Right lung (tissue), 5 donors: ENCODE measurements around the gene LRRC4C. TPM values are rescaled to one million over a fixed set of nuclear protein-coding genes. Genes with fewer than 3 reads are reported as not detected.

ENCODE experiments used
- DNase-seq, 2 donors: peaks; one replicate each; pipeline ENCODE4 v3.0.0-alpha.2; 2013
- polyA plus RNA-seq, 5 donors: library from polyadenylated mRNA; unstranded; fragments of 120-200 nt; gene quantifications; one replicate each; pipeline versions ENCODE4 v1.2.1 to v1.2.3, GENCODE V29; 2013; ENCODE audit warnings: inconsistent platforms in 1 of 5, low replicate concordance in 1 of 5; ENCODE audit not compliant: insufficient read length in 5 of 5, insufficient read depth in 1 of 5

The LRRC4C gene
- polyA plus RNA-seq, 5 donors: 3.1 to 5.9 (median 4.8) TPM

- no peak for DNase-seq
These were observed 203.4 kb downstream of the LRRC4C start for GRCh38 chr11:41256041-41256440.

DNA sequence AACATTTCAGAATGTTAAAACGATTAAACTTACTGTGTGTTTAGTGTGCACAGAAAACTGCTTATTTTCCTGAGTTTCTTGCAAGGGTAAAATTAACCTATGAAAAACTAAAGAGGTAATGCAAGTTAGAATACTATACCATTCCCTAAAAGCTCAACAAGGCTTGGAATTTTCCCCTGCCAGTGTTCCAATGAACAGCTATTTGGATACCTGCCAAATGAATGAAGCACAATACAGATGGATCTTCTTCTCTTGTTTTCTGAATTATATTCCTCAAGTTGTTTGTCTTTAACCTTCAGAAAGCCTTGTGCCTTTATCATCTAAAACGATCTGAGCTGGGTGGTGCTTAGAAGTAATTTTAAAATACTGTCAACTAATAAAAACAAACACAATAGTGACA, 204.5 kb downstream of the LRRC4C start:
- DNase-seq: no peak

DNA sequence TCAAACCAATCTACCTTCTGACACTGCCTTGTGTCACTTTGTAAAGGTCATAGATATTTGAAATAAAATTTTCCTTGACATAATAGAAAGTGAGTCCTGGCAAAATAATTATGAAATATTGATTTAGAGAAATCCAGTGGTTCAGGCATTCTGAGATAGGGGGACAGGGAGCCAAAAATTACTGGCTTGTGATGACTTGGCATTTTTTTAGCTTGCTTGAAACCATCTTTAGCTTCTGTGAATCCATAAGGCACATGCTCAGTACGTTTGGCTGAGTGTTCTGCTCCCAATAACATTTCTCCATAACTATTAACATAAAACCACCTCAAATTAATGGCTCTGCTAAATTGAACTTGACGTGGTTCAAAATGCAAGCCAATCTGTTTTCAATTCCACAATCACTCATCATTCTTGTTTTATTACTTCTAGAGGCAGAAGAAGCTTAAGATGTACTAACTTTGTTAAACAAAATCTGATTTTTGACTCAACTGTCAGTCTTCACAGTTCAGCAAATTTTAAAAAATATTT, 209.0 kb downstream of the LRRC4C start:
- no peak for DNase-seq

- DNase-seq: no peak
These were observed 211.8 kb downstream of the LRRC4C start for GRCh38 chr11:41247621-41248020.

GRCh38 chr11:41246399-41246745, 213.1 kb downstream of the LRRC4C start:
- no peak for DNase-seq

DNA sequence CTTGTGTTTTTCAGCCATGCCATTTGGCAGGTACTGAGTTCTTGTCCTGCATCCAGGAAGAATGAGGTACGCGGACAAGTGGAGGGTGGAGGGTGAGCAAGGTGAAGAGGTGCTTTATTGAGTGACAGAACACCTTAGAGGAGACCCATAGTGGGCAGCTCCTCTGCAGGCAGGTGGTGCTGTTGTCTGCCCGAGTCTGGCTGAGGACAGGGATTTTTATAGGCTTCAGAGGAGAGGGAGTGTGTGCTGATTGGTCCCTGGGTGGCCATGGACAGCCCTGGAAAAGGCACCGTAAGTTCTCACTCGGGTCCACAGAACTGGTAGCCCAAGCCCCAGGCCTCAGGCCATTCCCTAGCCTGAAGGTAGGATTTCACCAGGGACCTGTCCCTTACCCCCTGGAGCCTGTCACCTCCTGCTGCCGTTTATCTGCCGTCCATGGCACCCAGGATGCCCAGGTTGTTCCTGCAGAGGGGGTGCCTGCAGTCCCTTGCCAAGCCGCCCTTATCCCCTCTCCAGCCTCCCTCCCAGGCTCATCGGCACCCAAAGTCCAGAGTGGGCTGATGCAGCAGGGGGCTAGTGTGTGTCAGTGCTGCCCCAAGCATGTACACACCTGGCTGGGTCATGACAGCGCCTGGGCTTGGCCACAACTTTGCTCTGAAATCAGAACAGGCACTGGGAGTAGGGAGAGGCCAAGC, 213.6 kb downstream of the LRRC4C start:
- DNase-seq: no peak

GRCh38 chr11:41245184-41245583, 214.3 kb downstream of the LRRC4C start:
- no peak for DNase-seq

DNA sequence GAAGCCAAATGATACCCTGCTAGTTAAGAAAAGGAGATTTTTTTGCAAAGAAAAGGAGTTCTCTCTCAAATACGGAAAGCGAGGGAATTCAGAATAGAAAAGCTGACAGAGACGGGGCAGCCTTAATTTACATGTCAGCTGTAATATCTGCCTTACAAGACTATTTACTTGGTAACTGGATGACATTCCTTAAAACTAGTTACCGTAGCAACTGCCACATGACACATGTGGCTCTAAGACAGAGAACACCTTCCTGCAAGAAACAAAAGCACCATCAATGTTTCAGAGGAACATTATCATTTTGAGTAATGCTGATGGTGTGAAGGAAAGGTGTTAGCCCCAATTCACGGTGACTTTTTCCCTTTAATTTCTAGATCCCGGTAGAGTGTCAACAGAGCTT, 222.1 kb downstream of the LRRC4C start:
- no peak for DNase-seq

- DNase-seq: no peak
These were observed 223.8 kb downstream of the LRRC4C start for GRCh38 chr11:41235668-41236067.

DNA sequence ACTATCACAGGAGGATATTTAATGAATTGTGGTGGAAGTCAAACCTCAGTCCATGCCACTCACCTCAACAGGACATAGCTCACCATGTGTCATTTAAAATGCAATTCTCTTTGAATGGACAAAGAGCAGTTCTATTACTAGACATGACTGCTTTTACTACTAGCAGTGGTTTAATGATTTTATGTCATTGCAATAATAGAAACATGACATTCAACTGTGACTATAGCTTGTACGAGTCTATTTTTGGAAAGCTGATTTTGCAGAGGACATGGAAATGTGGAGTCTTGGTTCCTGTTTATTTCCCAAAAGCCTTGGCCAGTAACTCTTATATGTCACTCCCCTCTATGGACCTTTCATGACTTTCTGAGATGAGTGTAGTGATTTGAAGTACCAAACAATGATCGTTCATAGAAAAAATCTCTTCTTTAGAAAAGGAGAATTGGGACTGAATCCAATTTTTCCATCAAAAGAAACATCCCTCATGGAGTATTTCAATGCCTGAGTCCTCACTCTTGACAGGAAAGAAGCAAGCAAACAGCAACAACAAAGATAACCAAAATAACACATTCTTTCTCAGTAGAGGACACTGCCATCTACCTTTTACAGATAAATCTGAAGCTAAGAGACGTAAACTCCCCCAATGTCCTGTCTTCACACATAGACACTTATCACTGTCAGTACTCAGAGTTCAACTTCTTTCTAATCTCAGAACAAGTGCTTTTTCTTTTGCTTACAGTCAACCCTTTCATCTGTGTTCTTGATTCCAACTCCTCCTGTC, 233.4 kb downstream of the LRRC4C start:
- no peak for DNase-seq

DNA sequence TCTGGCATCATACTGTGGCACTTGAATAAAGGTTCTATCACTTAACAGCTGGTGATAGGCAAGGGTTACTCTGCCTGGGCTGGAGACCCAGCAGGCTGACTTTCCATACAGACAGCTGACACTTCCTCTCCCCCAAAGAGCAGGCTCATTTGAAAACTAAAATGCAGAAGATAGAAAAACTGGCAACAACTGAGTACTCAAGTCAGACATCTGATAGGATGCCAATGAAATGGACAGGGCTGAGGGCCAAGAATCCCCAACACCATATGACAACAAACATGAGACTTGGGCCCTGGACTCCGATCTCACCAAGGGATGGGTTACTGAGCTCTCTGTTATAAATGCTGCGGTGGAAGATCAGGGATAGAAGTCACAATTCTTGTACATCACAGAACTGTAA, 237.2 kb downstream of the LRRC4C start:
- DNase-seq: no peak

DNA sequence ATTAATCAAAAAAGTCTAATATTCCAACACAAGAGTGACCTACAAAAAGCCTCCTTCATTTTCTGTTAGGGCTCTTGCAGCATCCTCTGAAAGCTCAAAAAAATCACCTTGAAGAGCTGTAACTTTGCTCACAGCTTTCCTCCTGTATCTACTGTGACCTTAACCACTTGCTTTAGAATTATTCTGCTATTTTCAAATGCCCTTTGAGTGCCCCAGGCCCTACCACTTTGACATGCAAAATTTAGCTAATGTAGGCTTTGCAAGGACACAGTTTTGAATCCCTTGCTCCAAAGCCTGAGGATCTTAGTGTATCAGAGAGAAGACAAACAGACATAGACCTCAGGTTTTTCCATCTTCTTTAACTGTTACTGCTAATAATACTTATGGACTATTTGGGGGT, 253.1 kb downstream of the LRRC4C start:
- DNase-seq: no peak

DNA sequence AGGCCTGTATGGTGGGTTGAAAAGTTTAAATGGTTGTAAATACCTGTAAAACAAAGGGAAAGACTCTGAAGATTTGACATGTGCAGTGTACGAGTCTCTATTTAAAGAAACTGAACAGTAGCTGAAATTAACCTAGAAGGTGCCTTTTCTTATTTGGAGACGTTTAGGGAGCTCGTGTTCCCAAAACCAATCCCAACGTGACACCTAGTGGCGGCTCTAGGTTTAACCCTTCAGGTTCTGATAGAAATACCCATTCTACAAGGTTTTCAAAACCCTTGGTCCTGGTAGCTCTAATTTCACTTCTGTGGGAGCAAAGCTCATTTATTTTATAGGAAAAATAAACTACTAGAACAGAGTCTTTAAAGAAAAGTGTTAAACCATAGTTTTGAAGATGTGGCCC, 258.3 kb downstream of the LRRC4C start:
- peak in 1 of 2 donors; percentile 24 for DNase-seq

- no peak for DNase-seq
These were observed 268.9 kb downstream of the LRRC4C start for GRCh38 chr11:41190437-41191082.

GRCh38 chr11:41189701-41190436, 269.6 kb downstream of the LRRC4C start:
- DNase-seq: no peak

GRCh38 chr11:41177791-41178190, 281.7 kb downstream of the LRRC4C start:
- DNase-seq: no peak

- DNase-seq: no peak
These were observed 284.0 kb downstream of the LRRC4C start for GRCh38 chr11:41175304-41175972.

- no peak for DNase-seq
These were observed 313.1 kb downstream of the LRRC4C start for GRCh38 chr11:41146326-41146725.

DNA sequence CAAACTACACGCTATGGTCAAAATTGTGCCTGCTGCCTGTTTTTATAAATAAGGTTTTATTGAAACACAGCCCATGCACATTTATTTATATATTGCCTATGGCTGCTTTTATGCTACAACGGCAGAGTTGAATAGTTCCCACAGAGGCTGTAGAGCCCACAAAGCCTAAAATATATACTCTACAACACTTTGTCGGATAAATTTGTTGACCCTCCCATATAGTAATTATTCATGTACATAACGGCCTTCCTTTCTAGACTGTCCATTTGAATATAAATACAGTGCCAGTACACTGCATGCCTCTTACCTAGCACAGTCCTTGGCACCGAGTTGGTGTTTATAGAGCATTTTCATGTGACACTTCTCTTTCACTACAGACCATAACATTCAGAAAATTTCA, 314.0 kb downstream of the LRRC4C start:
- no peak for DNase-seq

GRCh38 chr11:41134971-41135370, 324.5 kb downstream of the LRRC4C start:
- DNase-seq: no peak

DNA sequence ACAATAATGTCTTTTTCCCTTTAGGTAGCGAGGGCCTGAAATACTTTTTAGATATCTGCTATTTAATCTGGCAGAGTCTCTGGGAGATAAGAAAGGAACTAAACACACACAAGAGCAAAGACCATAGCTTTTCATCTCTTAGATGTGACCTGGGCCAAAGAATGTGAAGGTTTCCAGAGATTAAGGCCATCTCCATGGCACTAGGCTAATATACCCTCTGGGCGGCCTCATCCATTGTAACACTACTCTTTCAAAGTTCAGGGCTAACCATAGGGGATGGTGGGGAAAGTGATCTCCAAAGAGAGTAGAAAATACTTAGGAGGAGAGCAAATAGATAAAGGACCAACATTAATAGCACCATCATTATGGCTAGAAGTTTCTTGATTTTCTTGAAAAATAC, 326.4 kb downstream of the LRRC4C start:
- DNase-seq: no peak

GRCh38 chr11:41121600-41121999, 337.9 kb downstream of the LRRC4C start:
- DNase-seq: no peak
